Measurements from ENCODE around the gene WNK4. TPM values are rescaled to one million over a fixed set of nuclear protein-coding genes. Genes with fewer than 3 reads are reported as not detected.
A peak's percentile ranks its signal among the peaks of the same experiment; 100 is the strongest.

Gene WNK4
- total RNA-seq, 3 donors from 2014 or later: 17.5 to 55.8 (median 32.4) TPM

DNA sequence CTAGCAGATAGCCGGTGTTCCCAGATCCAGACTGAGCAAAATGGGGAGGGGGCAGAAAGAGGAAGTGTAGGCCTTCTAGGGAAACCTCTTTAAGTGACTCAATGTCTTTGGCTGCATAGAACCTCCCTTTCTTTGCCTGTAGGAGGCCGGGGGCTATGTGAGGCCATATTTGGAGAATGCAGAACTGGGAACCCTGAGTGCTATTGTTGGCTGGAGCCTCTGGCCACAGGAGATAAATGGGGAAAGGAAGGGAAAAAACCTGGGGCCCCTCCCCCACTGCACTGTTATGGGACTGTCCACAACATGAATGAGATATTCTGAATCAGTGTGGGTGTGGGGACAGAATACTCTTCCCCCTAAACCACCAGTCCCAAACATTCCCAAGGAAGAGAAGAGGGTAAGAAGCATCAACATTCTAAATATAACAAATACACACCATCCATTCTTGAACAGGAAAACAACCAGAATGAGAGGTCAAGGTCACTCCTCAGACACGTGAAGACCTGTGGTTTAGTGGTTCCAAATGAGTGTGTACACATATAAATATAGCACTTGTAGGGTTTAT lies 4.8 kb upstream of the WNK4 start:
- ATAC-seq (no peak), DNase-seq (no peak)
- intact Hi-C loops (cut with DNase I, micrococcal nuclease): no loop called here
- Histone ChIP-seq H3K9me3 (no peaks in the 10 kb centered on the region), H3K4me1 (ENCODE audit: low read depth) (peaks cover 25% of the 10 kb centered on the region), H3K4me3 (no peak overlapping the region), H3K36me3 (ENCODE audit: low read depth) (peaks cover 3% of the 10 kb centered on the region)
- TF ChIP-seq, protein P1, sequence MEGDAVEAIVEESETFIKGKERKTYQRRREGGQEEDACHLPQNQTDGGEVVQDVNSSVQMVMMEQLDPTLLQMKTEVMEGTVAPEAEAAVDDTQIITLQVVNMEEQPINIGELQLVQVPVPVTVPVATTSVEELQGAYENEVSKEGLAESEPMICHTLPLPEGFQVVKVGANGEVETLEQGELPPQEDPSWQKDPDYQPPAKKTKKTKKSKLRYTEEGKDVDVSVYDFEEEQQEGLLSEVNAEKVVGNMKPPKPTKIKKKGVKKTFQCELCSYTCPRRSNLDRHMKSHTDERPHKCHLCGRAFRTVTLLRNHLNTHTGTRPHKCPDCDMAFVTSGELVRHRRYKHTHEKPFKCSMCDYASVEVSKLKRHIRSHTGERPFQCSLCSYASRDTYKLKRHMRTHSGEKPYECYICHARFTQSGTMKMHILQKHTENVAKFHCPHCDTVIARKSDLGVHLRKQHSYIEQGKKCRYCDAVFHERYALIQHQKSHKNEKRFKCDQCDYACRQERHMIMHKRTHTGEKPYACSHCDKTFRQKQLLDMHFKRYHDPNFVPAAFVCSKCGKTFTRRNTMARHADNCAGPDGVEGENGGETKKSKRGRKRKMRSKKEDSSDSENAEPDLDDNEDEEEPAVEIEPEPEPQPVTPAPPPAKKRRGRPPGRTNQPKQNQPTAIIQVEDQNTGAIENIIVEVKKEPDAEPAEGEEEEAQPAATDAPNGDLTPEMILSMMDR (IDR thresholded peaks at IDR 0.05): no peak

GRCh38 chr17:42778570-42778969 lies 1.8 kb upstream of the WNK4 start:
- H3K36me3 ChIP-seq (ENCODE audit: low read depth): peaks cover 3% of the 10 kb centered on the region
- intact Hi-C loops (cut with DNase I, micrococcal nuclease): no loop called here
- no peaks in the 10 kb centered on the region for H3K9me3 ChIP-seq
- peaks cover 25% of the 10 kb centered on the region for H3K4me1 ChIP-seq (ENCODE audit: low read depth)
- no peak overlapping the region for H3K4me3 ChIP-seq
- DNase-seq: no peak
- ATAC-seq: no peak
- TF ChIP-seq, protein P1 (IDR thresholded peaks at IDR 0.05): no peak

- Histone ChIP-seq H3K36me3 (ENCODE audit: low read depth) (peaks cover 3% of the 10 kb centered on the region), H3K4me3 (no peak overlapping the region), H3K4me1 (ENCODE audit: low read depth) (peaks cover 19% of the 10 kb centered on the region), H3K9me3 (no peaks in the 10 kb centered on the region)
- ATAC-seq: peak; percentile 11
- DNase-seq: peak; percentile 55 to 64 (median 59)
- intact Hi-C loops (cut with DNase I, micrococcal nuclease): no loop called here
- TF ChIP-seq, protein P1 (IDR thresholded peaks at IDR 0.05): no peak
Observed at GRCh38 chr17:42779304-42779935, 990 bp upstream of the WNK4 start.

DNA sequence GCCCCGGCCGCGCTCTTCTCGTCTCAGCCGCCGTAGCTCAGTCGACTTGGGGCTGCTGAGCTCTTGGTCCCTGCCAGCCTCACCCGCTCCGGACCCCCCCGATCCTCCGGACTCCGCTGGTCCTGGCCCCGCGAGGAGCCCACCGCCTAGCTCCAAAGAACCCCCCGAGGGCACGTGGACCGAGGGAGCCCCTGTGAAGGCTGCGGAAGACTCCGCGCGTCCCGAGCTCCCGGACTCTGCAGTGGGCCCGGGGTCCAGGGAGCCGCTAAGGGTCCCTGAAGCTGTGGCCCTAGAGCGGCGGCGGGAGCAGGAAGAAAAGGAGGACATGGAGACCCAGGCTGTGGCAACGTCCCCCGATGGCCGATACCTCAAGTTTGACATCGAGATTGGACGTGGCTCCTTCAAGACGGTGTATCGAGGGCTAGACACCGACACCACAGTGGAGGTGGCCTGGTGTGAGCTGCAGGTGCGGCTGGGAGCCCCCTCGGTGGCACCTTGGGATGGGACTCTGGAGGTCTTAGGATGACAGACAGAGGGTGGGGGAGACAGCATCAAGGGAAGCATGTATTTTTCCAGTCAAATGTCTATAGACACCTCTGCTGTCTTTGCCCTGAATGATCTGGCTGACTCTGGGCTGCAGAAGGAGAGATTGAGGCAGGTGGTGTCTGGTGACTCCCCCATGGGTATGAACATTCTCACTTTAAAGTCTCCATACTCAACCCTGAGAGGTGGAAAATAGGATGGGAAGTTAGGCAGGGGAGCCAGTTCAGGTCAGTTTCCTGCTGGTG lies 635 bp downstream of the WNK4 start:
- Histone ChIP-seq H3K9me3 (no peaks in the 10 kb centered on the region), H3K4me3 (peak overlapping the region; percentile 48), H3K36me3 (ENCODE audit: low read depth) (peaks cover 3% of the 10 kb centered on the region), H3K4me1 (ENCODE audit: low read depth) (peaks cover 10% of the 10 kb centered on the region)
- TF ChIP-seq, protein P1 (IDR thresholded peaks at IDR 0.05): no peak
- intact Hi-C loops (cut with DNase I, micrococcal nuclease): no loop called here
- DNase-seq (peak in 2 of 3 donors; percentile 24 to 52), ATAC-seq (peak; percentile 2)

DNA sequence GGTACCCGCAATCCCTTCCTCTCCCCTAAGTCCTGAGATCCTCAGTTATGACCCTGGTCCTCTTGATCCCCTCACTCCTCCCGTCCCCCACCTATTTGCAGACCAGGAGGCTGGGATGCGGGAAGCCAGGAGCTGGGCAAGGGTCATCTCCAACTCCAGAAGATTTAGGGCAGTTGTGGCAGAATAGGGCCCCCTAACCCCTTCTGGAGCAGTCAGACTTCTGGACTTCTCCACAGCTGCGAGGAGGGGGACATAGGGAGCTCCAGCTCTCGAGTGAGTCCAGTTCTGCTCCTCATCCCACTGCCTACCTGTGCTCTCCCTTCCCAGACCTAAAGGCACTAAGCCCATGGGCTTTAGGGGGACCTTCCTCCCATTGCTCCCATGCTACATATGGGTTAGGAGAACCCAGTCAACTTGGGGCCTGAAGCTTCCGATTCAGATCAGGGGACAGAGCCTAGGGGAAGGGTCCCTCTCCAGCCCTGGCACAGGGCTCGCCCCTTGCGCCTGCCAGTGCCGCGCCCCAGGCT lies 1.3 kb downstream of the WNK4 start:
- Histone ChIP-seq H3K9me3 (no peaks in the 10 kb centered on the region), H3K4me3 (peak overlapping the region; percentile 48), H3K36me3 (ENCODE audit: low read depth) (no peaks in the 10 kb centered on the region), H3K4me1 (ENCODE audit: low read depth) (peaks cover 10% of the 10 kb centered on the region)
- DNase-seq (no peak), ATAC-seq (peak; percentile 0)
- TF ChIP-seq, protein P1 (IDR thresholded peaks at IDR 0.05): no peak
- intact Hi-C loops (cut with DNase I, micrococcal nuclease): no loop called here

Data from mucosa of descending colon (tissue), 3 donors.